ENCODE results near the gene OR13C9.
"Not testable (repeated sequence)": the region's sequence is repeated elsewhere in the genome, so short reads cannot be mapped to it uniquely, and the experiment has no call there.

The OR13C9 gene

GRCh38 chr9:104618104-104618503 is at the start of gene OR13C9:
OR13C9 (minus strand) TSS chr9:104618204; CDS start chr9:104618204, 0 bp downstream.
- no peak for DNase-seq (ENCODE audit: extremely low read depth in 1 of 2, low read depth in 1 of 2)

GRCh38 chr9:104658496-104659195 is 40.6 kb upstream of the OR13C9 start:
- no peak for DNase-seq (ENCODE audit: extremely low read depth in 1 of 2, low read depth in 1 of 2)

- DNase-seq (ENCODE audit: extremely low read depth in 1 of 2, low read depth in 1 of 2) = no peak
Observed at GRCh38 chr9:104635456-104635855, 17.5 kb upstream of the OR13C9 start.

GRCh38 chr9:104633976-104634520 is 16.0 kb upstream of the OR13C9 start:
- no peak for DNase-seq (ENCODE audit: extremely low read depth in 1 of 2, low read depth in 1 of 2)

GRCh38 chr9:104625964-104626363 is 8.0 kb upstream of the OR13C9 start:
- DNase-seq (ENCODE audit: extremely low read depth in 1 of 2, low read depth in 1 of 2) = not testable (repeated sequence)

- DNase-seq (ENCODE audit: extremely low read depth in 1 of 2, low read depth in 1 of 2) = no peak
Observed at GRCh38 chr9:104617418-104617817, 586 bp downstream of the OR13C9 start.

GRCh38 chr9:104611213-104611612 is 6.8 kb downstream of the OR13C9 start:
- DNase-seq (ENCODE audit: extremely low read depth in 1 of 2, low read depth in 1 of 2) = no peak

- DNase-seq (ENCODE audit: extremely low read depth in 1 of 2, low read depth in 1 of 2) = no peak
Observed at GRCh38 chr9:104608336-104608735, 9.7 kb downstream of the OR13C9 start.

- DNase-seq (ENCODE audit: extremely low read depth in 1 of 2, low read depth in 1 of 2) = no peak
Observed at GRCh38 chr9:104606152-104606551, 11.9 kb downstream of the OR13C9 start.

GRCh38 chr9:104605527-104605926 is 12.5 kb downstream of the OR13C9 start, which contains the start of gene OR13C2:
OR13C2 (minus strand) TSS chr9:104605627; CDS start chr9:104605627, 0 bp downstream.
- DNase-seq (ENCODE audit: extremely low read depth in 1 of 2, low read depth in 1 of 2) = not testable (repeated sequence)

GRCh38 chr9:104604801-104605200 is 13.2 kb downstream of the OR13C9 start:
- DNase-seq (ENCODE audit: extremely low read depth in 1 of 2, low read depth in 1 of 2) = no peak

GRCh38 chr9:104599313-104599712 is 18.7 kb downstream of the OR13C9 start, which contains the start of gene OR13C5:
OR13C5 (minus strand) TSS chr9:104599413; CDS start chr9:104599413, 0 bp downstream.
- not testable (repeated sequence) for DNase-seq (ENCODE audit: extremely low read depth in 1 of 2, low read depth in 1 of 2)

- not testable (repeated sequence) for DNase-seq (ENCODE audit: extremely low read depth in 1 of 2, low read depth in 1 of 2)
Observed at GRCh38 chr9:104598749-104599148, 19.3 kb downstream of the OR13C9 start.

GRCh38 chr9:104589626-104590025 is 28.4 kb downstream of the OR13C9 start:
- DNase-seq (ENCODE audit: extremely low read depth in 1 of 2, low read depth in 1 of 2) = no peak

- DNase-seq (ENCODE audit: extremely low read depth in 1 of 2, low read depth in 1 of 2) = no peak
Observed at GRCh38 chr9:104586496-104587180, 31.4 kb downstream of the OR13C9 start.

GRCh38 chr9:104580562-104580961 is 37.4 kb downstream of the OR13C9 start:
- DNase-seq (ENCODE audit: extremely low read depth in 1 of 2, low read depth in 1 of 2) = no peak

GRCh38 chr9:104577263-104577662 is 40.7 kb downstream of the OR13C9 start:
- no peak for DNase-seq (ENCODE audit: extremely low read depth in 1 of 2, low read depth in 1 of 2)

- DNase-seq (ENCODE audit: extremely low read depth in 1 of 2, low read depth in 1 of 2) = no peak
Observed at GRCh38 chr9:104575456-104575855, 42.5 kb downstream of the OR13C9 start.

GRCh38 chr9:104572612-104573011 is 45.4 kb downstream of the OR13C9 start:
- no peak for DNase-seq (ENCODE audit: extremely low read depth in 1 of 2, low read depth in 1 of 2)

GRCh38 chr9:104568868-104569267 is 49.1 kb downstream of the OR13C9 start, which contains the start of gene OR13C8:
OR13C8 (plus strand) TSS chr9:104569168; CDS start chr9:104569168, 0 bp downstream.
- DNase-seq (ENCODE audit: extremely low read depth in 1 of 2, low read depth in 1 of 2) = no peak

Data from stimulated activated CD8-positive, alpha-beta memory T cell treated with anti-CD3 and anti-CD28 coated beads, Interleukin-7, amount 100 ng/mL, for 48 hours (primary cell).